A549 (cell line): ENCODE results near the gene CEP97.

Experiments used
- ESRRA ChIP-seq: fragments of 150-350 bp; IDR thresholded peaks from 2 replicates; pipeline ENCODE4 v1.6.1; 2014; ENCODE audit warnings: mild to moderate bottlenecking, low read length, borderline replicate concordance
- POLR2A ChIP-seq: IDR thresholded peaks from 2 replicates; pipeline ENCODE4 v1.6.1; 2012; ENCODE audit warnings: mild to moderate bottlenecking, low read length
- REST ChIP-seq: fragments of 200-600 bp; sonication (generic); IDR thresholded peaks from 2 replicates; pipeline ENCODE4 v1.6.1; 2016; ENCODE audit warnings: antibody characterized with exemption, mild to moderate bottlenecking, moderate library complexity

- TF ChIP-seq REST (no peak), POLR2A (no peak), ESRRA (no peak)
These were observed 54.1 kb downstream of the CEP97 start for GRCh38 chr3:101778385-101779046.
